HepG2 (cell line): Measurements from ENCODE around the gene NSMF. TPM values are rescaled to one million over a fixed set of nuclear protein-coding genes. Genes with fewer than 3 reads are reported as not detected.

Source experiments
- microRNA-seq: library from miRNA; unstranded; fragments of <30 nt; microRNA quantifications from one replicate; pipeline ENCODE4, GENCODE V29; 2020
- polyA plus RNA-seq, 8 experiments: library from polyadenylated mRNA; depleted of rRNA in 3 of 8; stranded (reverse) in 7 of 8; unstranded in 1 of 8; fragments of >200 nt; fragmentation: Illumina TruSeq in 4 of 8; extraction: Trizol in 4 of 8; gene quantifications; 2 replicates each; pipeline versions ENCODE4 v1.2.1 to v1.2.3, GENCODE V29; 2011 to 2016; ENCODE audit warnings: low read depth in 4 of 8, missing spikeins in 1 of 8, mixed read lengths in 1 of 8; ENCODE audit not compliant: insufficient read depth in 1 of 8
- total RNA-seq, 5 experiments: library from RNA; depleted of rRNA; stranded (reverse); fragments of >200 nt; fragmentation: Illumina TruSeq; extraction: Trizol; gene quantifications; 2 replicates each; pipeline ENCODE4 v1.2.3, GENCODE V29; 2016; ENCODE audit warnings: low read depth in 1 of 5

NSMF gene
- total and polyA plus RNA-seq, 2 of the 13 experiments (the other 11 are each of a cell fraction or from before 2014, with no cell fraction given): 44.3 to 183 TPM

Small RNA genes lying within 50 kb of the gene (microRNA-seq; reads per million reads assigned to microRNA genes)
- gene MIR7114: 1.9 reads per million, percentile 8 among the genes with 10 or more reads in this experiment

Other genes starting within 250 kb of the NSMF start
- gene RNF208, start 237.1 kb downstream of the NSMF start, total RNA-seq (2016; rRNA removed; fragmentation: Illumina TruSeq; extraction: Trizol): 1.8 and 2.1 TPM in 2 replicates
- gene RNF208, start 237.1 kb downstream of the NSMF start, polyA plus RNA-seq (2011; rRNA removed): 1.6 and 2.0 TPM in 2 replicates
- 2.1 and 3.4 TPM in 2 replicates for gene CYSRT1, start 234.2 kb downstream of the NSMF start, total RNA-seq (2016; rRNA removed; fragmentation: Illumina TruSeq; extraction: Trizol)
- gene CYSRT1, start 234.2 kb downstream of the NSMF start, polyA plus RNA-seq (2011; rRNA removed): 1.5 and 1.7 TPM in 2 replicates
- 0.09 and 0.10 TPM in 2 replicates for gene RNF224, start 231.8 kb downstream of the NSMF start, total RNA-seq (2016; rRNA removed; fragmentation: Illumina TruSeq; extraction: Trizol)
- not detected in 2 replicates for gene RNF224, start 231.8 kb downstream of the NSMF start, polyA plus RNA-seq (2011; rRNA removed)
- gene SLC34A3, start 228.4 kb downstream of the NSMF start, total RNA-seq (2016; rRNA removed; fragmentation: Illumina TruSeq; extraction: Trizol): 0.38 and 1.0 TPM in 2 replicates
- gene SLC34A3, start 228.4 kb downstream of the NSMF start, polyA plus RNA-seq (2011; rRNA removed): 0.07 and 0.20 TPM in 2 replicates
- gene TUBB4B, start 218.0 kb downstream of the NSMF start, total RNA-seq (2016; rRNA removed; fragmentation: Illumina TruSeq; extraction: Trizol): 412 and 481 TPM in 2 replicates
- 182 and 243 TPM in 2 replicates for gene TUBB4B, start 218.0 kb downstream of the NSMF start, polyA plus RNA-seq (2011; rRNA removed)
- gene STPG3, start 208.0 kb downstream of the NSMF start, total RNA-seq (2016; rRNA removed; fragmentation: Illumina TruSeq; extraction: Trizol): not detected in 2 replicates
- not detected in 2 replicates for gene STPG3, start 208.0 kb downstream of the NSMF start, polyA plus RNA-seq (2011; rRNA removed)
- gene NELFB, start 204.0 kb downstream of the NSMF start, total RNA-seq (2016; rRNA removed; fragmentation: Illumina TruSeq; extraction: Trizol): 38.7 and 45.8 TPM in 2 replicates
- 26.5 and 38.0 TPM in 2 replicates for gene NELFB, start 204.0 kb downstream of the NSMF start, polyA plus RNA-seq (2011; rRNA removed)
- 7.0 and 14.2 TPM in 2 replicates for gene TOR4A, start 181.6 kb downstream of the NSMF start, total RNA-seq (2016; rRNA removed; fragmentation: Illumina TruSeq; extraction: Trizol)
- 11.1 and 16.4 TPM in 2 replicates for gene TOR4A, start 181.6 kb downstream of the NSMF start, polyA plus RNA-seq (2011; rRNA removed)
- gene NRARP, start 157.1 kb downstream of the NSMF start, total RNA-seq (2016; rRNA removed; fragmentation: Illumina TruSeq; extraction: Trizol): 0.14 and 0.22 TPM in 2 replicates
- gene NRARP, start 157.1 kb downstream of the NSMF start, polyA plus RNA-seq (2011; rRNA removed): 0.46 and 0.73 TPM in 2 replicates
- 1.3 and 2.7 TPM in 2 replicates for gene EXD3, start 36.2 kb downstream of the NSMF start, total RNA-seq (2016; rRNA removed; fragmentation: Illumina TruSeq; extraction: Trizol)
- 4.8 and 9.1 TPM in 2 replicates for gene EXD3, start 36.2 kb downstream of the NSMF start, polyA plus RNA-seq (2011; rRNA removed)
- gene NOXA1, start 35.9 kb downstream of the NSMF start, total RNA-seq (2016; rRNA removed; fragmentation: Illumina TruSeq; extraction: Trizol): 0.63 and 1.2 TPM in 2 replicates
- 0.78 and 2.1 TPM in 2 replicates for gene NOXA1, start 35.9 kb downstream of the NSMF start, polyA plus RNA-seq (2011; rRNA removed)
- 0.21 and 0.44 TPM in 2 replicates for gene ENTPD8, start 18.0 kb downstream of the NSMF start, total RNA-seq (2016; rRNA removed; fragmentation: Illumina TruSeq; extraction: Trizol)
- gene ENTPD8, start 18.0 kb downstream of the NSMF start, polyA plus RNA-seq (2011; rRNA removed): 0.26 and 0.38 TPM in 2 replicates
- 0.21 and 0.42 TPM in 2 replicates for gene PNPLA7, start 91.1 kb upstream of the NSMF start, total RNA-seq (2016; rRNA removed; fragmentation: Illumina TruSeq; extraction: Trizol)
- 1.5 and 1.9 TPM in 2 replicates for gene PNPLA7, start 91.1 kb upstream of the NSMF start, polyA plus RNA-seq (2011; rRNA removed)
- gene MRPL41, start 92.5 kb upstream of the NSMF start, total RNA-seq (2016; rRNA removed; fragmentation: Illumina TruSeq; extraction: Trizol): 48.9 and 54.0 TPM in 2 replicates
- 20.9 and 23.4 TPM in 2 replicates for gene MRPL41, start 92.5 kb upstream of the NSMF start, polyA plus RNA-seq (2011; rRNA removed)
- 22.6 and 31.6 TPM in 2 replicates for gene DPH7, start 119.6 kb upstream of the NSMF start, total RNA-seq (2016; rRNA removed; fragmentation: Illumina TruSeq; extraction: Trizol)
- gene DPH7, start 119.6 kb upstream of the NSMF start, polyA plus RNA-seq (2011; rRNA removed): 27.6 and 36.9 TPM in 2 replicates
- gene ZMYND19, start 131.2 kb upstream of the NSMF start, total RNA-seq (2016; rRNA removed; fragmentation: Illumina TruSeq; extraction: Trizol): 29.6 and 38.7 TPM in 2 replicates
- gene ZMYND19, start 131.2 kb upstream of the NSMF start, polyA plus RNA-seq (2011; rRNA removed): 21.3 and 21.8 TPM in 2 replicates
- 13.4 and 21.7 TPM in 2 replicates for gene ARRDC1, start 146.4 kb upstream of the NSMF start, total RNA-seq (2016; rRNA removed; fragmentation: Illumina TruSeq; extraction: Trizol)
- gene ARRDC1, start 146.4 kb upstream of the NSMF start, polyA plus RNA-seq (2011; rRNA removed): 44.4 and 50.9 TPM in 2 replicates
- 19.2 and 23.0 TPM in 2 replicates for gene EHMT1, start 159.7 kb upstream of the NSMF start, total RNA-seq (2016; rRNA removed; fragmentation: Illumina TruSeq; extraction: Trizol)
- 27.1 and 32.7 TPM in 2 replicates for gene EHMT1, start 159.7 kb upstream of the NSMF start, polyA plus RNA-seq (2011; rRNA removed)